ENCODE results near the gene KCNQ1OT1.

KCNQ1OT1 gene

DNA sequence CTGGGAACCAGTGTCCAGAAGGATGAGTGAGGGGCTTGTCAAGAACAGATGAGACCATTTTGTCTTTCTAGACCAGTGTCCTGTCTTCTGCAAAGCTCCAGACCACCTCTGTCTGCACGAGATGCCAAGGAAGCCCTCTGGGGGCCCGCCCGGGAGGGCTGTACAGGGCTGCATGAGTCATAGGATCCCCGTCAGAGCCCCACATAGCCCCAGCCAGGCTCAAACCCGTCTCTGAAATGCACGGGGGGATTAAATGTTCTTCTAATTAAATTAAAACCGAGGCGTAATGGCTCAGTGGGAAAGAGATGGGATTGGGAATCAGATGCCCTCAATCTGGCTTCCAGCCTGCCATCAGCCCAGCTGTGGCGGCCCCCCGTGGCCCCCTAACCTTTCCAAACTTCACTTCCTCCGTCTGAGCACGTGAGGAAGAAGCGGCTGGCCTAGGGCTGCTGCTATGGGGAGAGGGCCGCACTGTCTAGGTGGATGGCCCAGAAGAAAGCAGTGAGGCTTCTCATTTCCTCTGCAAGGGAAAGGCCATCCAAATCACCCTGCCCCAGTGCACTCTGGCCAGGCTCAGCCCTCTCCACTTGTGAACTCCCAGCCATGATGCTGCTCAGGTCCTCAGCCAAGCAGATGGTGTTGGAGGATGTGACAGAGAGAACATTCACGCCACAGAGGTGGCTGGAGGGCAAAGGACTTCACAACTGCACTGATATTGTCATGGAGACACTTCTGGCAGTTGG lies 32.8 kb downstream of the KCNQ1OT1 start:
- no peak for DNase-seq (ENCODE audit: low read depth)

DNA sequence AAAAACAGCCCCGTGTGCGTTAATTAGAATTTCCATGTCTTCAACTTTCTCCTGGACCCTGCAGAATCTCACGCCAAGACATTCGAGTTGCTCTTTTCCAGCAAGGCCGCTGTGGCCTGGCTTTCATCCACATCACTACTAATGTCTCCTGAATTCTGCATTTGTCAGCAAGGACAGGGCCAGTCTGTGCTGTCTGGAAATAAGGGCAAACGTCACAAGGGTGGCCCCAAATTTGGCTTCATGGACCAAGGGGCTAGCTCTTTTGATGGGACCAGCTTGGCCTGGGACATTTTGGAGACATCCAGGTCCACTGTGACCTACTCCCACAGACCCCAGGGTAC lies 33.4 kb downstream of the KCNQ1OT1 start:
- no peak for DNase-seq (ENCODE audit: low read depth)

DNA sequence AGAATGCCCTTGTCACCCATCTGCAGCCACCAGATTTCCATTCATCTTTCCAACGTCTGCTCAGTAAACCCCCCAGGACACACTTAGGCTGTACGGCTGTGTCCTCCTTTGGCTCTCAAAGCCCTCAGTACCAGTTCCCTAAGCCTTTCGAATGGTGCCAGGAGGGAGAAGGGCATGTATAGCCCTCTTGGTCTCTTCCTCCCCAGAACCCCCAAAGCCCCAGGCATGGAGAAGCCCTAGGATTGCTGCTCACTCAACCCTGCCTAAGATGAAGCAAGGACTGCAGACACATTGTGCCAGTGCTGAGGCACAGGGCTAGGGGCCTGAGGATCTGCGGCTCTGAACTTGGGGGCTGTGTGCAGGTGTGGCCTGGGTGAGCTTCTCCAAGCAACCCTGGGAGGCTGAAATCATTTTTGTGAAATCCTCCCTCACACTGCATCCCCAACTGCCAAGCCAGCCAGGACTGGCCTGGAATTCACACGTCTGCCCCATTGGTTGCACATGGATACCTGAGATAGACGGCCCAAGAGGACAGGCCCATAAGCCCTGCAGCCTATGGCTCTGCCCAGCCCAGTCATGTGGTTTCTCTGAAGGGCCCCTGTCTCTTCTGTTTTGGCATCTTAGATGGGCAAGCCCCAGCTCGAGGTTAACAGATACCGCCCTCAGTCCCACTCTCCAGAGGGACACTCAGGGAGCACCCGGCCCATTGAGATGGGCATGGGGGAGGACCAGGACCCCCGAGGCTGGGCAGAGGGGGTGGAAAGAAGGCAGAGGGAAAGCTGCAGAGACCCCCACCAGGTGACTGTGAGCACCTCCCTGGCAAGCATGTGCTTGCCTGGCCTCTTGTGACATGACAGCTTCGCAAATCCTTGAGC lies 34.0 kb downstream of the KCNQ1OT1 start:
- no peak for DNase-seq (ENCODE audit: low read depth)

DNA sequence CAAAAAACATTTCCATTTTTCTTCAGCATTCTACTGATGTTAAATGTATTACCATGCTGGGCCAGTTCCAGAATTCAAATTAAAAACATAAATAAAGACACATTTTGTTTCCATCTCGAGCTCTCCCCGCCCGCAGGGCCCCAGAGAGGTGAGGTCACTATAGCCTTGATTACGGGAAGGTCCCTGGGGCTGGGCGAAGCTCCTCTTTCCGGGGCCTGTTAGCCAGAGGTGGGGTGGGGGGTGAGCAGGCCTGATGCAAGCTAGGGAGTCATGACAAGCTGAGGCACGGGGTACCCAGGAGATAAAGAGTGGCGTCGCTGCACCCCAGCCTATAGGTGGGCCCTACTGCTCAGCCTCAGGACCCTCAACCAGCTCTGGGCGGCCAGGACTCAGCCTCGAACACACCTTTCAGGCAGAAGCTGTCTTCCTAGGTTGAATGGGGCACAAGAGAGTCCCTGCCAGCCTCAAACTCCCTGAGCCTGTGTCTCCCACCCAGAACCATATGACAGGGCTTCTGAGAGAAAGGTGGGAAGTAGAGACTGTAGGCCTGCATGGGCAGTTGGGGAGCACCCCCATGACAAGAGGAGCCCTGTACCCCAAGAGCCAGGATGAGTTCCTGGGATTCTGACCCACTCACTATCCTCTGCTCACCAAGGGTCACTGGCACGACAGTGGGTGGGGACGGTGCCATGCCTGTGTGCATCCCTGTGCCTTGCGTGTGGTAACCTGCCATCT lies 34.8 kb downstream of the KCNQ1OT1 start:
- no peak for DNase-seq (ENCODE audit: low read depth)

DNA sequence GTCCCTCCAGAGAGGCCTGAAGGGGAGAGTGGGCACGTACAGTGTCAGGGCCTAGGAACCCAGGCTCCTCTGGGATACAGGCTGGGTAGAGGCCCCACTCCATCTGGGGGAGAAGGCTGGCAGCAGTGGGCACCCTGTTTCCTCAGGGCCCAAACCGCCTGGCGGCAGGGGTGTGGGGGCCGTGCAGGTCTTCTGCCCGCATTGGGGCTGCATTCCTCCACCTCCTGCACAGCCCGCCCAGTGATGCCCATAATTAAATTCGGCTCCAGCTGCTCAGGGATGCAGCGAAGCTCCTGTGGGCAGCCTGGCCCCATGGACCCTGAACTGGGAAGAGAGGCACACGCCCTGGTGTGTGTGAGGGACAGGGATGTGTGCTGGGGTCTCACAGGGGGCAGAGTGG lies 35.4 kb downstream of the KCNQ1OT1 start:
- DNase-seq (ENCODE audit: low read depth) = no peak

DNA sequence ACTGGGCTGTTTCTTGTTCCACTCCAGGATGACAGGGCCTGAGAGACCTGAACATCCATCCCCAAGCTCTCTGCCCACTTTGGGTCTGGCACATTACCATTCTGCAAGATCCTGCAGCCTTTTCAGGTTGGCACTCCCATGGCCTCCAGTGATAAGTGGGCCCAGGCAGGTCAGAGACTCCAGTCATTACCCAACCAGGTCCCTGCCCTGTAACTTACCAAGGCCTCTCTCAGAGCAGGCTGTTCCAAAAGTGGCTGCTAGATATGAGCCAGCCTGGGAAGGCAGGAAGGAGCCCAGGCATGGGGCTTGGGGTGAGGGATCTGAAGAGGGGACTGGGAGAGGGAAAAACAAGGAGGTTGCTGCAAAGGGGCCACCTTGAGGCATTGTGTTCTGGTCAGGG lies 35.9 kb downstream of the KCNQ1OT1 start:
- no peak for DNase-seq (ENCODE audit: low read depth)

DNA sequence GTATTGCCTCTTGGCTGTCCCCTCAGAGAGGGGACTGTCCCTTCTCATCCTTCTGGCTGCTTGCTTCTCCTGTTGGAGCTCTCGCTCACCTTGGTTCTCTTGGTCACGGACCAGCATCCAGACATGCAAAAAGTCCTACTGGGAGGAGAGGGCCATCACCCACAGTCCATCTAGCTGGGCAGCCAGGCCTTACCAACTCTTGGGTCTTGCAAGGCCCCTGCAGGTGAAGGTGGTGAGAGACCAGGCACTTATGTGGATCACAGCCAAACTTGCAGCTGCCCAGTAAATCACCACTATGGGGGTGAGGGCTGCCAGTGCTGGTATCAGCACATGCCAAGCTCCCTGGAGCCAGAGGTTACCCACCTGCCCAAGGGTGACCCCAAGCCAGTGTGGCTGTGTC lies 36.3 kb downstream of the KCNQ1OT1 start:
- no peak for DNase-seq (ENCODE audit: low read depth)

DNA sequence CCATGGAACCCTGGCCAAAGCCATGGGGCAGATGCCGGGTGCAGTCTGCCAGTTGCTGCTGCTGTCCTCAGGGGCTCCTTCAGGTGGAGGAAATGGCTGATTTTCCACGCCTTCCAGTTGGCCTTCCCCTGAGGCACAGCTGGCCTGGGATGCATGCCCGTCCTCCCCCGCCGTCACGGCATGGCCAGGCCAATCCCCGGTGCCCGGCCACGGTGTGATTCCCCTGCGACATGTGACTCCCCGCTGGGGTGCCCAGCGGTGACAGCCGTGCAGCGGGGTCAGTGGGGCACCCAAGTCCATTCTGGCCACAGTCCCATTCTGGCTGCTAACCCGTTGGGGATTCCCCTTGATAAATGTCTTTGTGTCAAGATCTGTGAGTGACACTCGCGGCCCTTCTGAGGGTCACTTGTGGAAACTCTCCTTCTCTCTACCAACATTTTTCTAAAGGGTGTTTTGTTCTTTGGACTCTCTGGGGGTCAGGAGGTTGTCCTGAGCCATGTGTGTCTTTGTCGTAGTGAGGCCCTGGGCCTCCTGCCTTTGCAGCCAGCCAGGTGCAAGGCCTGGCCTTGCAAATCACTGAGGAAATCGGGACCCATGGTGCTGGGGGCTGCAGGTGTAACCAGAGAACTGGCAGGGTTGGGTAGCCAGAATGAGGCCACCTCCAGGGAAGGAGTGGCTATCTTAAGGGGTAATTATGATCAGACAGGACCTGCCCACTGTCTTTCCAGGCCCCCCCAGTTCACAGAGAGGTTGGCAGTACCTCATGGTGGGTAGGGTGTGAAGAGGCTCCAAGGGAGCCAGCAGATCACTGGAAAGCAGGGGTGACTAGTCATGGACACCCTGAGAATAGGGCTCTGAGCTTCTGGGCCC lies 37.1 kb downstream of the KCNQ1OT1 start:
- no peak for DNase-seq (ENCODE audit: low read depth)

DNA sequence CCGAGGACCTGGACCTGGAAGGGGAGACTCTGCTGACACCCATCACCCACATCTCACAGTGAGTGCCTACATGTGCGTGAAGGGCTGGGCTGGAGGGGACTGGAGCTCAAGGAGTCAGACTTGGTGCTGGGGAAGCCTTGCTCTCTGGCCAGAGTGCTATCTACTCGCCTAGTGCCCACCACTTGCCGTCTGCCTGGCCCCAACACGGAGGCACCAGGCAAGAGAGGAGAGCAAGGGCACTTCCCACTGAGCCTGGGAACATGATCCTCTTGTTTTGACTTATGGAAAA lies 37.8 kb downstream of the KCNQ1OT1 start:
- DNase-seq (ENCODE audit: low read depth) = no peak

DNA sequence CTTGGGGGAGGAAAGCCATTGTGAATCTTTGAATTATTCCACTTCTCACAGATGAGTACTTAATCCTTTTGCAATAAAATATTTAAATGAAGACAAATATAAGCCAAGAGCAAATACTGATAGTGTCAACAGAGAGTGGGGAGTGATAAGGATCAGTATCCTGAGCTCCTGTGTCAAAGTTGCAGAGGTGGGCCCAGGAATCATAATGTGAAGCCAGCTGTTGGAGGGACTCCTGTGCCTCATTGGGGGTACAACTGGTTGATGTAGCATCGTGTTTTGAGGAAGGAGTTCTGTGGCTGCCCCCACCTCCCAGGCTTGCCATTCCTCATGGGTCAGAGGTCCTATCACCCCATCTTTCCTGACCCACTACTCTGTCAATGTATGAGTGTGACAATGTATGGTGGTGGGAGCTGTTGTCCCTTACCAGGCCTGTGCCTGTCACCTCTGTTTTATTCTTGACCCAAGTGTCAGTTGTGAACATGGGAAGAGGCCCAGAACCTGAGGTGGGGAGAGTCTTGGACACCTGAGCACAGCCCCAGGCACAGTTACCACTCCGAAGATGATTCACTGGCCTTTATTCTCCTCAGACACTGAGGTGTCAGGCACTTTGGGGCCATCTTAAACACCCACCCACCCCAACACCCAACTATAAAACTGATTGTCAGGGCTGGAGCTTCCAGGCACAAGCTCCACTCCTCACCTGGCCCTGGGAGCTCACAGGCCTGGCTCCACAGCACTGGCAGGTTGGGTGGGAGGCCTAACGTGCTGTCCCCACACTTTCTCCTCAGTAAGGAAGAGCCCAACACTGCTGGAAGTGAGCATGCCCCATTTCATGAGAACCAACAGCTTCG lies 38.4 kb downstream of the KCNQ1OT1 start:
- DNase-seq (ENCODE audit: low read depth) = no peak

DNA sequence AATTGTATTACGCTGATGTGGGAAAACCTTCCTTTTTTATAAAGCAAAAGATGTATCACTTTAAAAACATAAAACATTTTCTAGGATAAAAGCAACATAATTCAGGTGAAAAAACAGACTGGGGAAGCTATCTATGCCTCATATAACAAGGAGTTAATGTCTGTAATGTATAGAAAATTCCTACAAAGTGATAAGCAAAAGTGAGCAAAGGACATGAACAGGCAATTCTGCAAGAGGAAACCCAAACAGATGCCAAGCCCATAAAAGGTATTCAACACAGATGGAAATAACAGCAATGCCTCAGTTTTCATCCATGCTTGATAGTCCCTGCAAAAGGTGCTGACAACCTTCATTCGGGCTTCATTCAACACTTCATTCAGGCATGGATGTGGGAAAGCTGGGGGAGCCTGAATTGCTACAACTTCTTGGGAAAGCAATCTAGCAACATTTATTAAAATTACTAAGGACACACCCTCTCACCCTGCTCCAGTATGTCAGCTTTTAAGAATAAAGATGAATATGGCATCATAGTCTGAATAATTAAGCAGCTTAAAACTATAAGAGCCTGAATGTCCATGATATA lies 39.3 kb downstream of the KCNQ1OT1 start:
- no peak for DNase-seq (ENCODE audit: low read depth)

DNA sequence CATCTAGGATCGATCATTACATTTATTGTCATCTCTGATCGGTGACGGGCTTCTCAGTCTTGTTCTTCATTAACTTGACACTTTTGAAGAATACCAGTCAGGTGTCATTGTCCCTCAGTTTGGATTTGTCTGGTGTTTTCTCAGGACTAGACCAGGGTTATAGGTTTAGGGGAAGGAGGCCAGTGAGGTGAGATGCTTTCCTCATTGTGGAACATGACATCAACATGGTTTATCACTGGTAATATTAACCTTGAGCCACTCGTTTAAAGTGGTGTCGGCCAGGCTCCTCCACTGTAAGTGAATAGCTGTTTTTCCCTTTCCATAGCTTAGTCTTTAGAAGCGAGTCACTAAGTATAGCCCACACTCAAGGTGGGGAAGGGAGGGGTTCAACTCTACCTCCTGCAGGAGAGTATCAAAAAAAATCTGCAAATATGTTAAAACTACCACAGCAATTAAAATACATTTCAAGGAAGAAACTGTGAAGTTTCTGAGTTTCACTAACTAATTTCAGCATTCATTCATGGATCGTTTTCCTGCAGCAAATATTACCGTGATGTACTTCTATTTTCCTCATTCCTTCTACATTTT lies 42.0 kb downstream of the KCNQ1OT1 start:
- no peak for DNase-seq (ENCODE audit: low read depth)

DNA sequence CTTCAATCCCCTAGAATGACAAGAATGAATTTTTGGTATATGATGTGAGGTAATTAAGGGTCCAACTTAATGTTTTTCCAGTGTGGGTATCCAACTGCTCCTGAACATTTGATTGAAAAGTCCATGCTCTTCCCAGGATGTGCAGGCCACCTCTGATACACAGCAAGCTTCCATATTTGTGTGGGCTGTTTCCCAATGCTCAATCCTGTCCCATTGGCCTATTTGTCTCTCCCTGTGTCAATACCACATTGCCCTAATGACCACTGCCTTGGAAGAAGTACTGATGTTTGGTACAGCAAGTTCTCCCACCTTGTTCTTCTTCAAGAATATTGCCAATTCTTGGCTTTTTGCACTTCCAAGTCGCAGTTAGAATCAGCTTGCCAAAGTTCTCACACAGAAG lies 42.9 kb downstream of the KCNQ1OT1 start:
- DNase-seq (ENCODE audit: low read depth) = no peak

DNA sequence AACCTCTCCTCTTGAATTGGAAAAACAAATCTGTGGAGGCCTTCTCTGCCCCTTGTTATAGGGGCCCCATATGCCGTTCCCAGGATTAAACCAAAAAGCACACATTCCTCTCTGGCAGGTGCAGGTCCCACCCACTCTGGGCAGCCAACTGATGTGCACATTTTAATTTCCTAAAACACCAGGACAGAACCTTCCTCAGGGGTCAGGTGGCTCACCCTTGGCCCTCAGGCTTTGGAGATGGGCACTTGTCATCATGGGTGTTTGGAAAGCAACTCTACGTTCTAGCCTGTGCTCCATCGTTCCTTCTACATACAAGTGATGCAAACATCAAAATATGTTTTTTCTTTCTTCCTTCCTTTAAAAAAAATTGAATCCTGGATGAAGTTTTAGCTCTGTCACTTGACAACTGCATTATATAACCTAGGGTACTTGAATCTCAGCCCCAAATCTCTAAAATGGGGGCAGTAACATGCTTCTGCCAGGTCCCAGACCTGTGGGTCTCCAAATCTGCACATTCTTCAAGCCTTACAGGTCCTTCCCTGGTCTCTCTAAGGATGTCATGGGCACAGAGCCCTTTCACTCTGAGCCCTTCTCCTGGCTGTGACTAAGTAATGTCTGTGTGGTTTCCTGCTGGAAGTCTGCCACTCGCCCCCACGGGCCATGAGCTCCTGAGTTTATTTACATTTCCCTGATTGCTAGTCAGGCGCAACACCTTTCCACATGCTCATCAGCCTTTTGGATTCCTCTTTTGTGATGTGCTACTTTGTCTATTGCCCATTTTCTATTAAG lies 43.8 kb downstream of the KCNQ1OT1 start:
- DNase-seq (ENCODE audit: low read depth) = no peak

DNA sequence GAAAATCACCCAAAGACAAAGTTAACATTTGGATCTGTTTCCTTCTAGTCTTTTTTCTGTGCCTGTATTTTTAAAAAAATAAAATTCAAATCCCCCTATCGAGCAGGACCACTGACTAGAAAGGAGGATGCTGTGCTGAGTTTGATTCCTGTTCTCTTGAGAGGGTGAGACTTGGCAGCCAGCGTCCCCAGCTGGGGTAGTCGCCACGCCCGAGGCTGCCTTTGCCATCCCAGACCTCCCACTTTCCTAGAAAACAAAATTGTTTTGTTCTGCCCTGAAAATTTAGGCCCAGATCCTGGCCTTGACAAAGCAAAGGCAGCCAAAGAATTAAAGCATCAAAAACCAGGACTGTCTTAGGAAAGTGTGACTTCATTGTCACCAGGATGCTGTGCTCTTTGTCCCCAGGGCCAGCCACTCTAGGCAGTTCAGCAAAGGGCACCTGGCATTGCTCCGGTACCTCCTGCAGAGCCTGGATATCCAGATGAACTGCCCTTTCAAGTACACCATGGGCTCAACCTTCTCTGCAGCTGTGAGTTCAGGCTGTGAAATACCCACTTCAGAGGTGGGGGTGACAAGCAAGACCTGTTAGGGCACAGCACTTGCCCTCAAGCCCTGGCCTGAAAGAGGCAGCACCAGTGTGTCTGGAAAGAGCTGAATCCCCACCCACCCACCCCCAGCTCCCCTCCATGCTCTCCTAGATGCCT lies 44.6 kb downstream of the KCNQ1OT1 start:
- DNase-seq (ENCODE audit: low read depth) = no peak

DNA sequence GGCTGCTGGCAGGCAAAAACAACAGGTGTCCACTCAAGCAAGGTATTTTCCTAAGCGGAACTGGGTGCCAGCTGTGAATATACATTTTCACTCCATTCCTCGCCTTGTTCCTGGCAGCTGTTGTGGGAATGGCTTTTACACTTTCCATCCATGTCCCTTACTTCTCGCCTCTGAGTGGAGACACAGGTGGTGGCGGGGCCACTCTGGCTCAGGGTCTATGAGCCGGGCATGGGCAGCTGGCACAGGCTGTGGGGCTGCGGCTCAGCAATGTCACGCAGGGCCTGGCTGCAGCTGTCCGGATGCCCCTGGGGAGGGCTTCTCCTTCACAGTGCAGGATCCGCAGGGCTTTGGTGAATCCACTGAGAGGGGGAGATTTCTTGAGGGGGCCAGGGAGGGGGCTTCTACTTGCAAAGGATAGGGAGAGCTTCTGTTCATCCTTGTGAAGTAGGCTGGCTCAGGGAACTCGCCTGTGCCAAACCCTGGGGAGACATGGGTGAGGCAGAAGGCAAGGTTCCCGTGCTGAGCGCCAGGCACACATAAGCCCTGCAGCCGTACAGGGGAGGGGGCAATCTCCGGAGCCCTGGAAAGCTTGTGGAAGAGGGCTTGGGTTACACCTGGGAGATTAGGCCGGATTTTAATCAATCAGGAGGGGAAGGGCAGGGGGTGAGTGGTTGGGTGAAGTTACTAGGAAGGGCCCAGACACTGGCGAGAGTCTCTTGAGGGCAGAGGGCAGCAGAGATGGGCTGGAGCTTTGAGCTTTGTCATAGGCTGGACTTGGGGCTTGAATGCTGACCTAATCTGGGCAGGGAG lies 45.7 kb downstream of the KCNQ1OT1 start:
- DNase-seq (ENCODE audit: low read depth) = no peak

DNA sequence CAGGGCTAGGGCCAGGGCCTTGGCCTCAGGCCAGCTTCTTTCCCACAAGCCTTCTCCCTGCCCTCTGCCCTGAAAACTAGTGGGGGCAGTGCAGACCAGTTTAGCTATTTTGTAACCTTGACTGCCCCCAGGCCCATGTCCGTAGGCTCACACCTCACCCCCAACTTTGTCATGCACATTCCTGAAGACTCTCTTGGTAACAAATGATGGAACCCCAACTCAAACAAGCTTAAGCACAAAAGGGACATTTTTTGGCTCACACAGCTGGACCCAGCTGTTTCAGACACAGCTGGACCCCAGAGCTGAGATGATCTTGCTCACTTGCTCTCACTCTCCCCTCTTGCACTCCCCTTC lies 46.6 kb downstream of the KCNQ1OT1 start:
- no peak for DNase-seq (ENCODE audit: low read depth)

All from fibroblast of the conjunctiva (primary cell).